GM18870 (cell line): ENCODE results near the gene METTL24.

Source experiments
- ATAC-seq: cut with Tn5 transposase; IDR thresholded peaks from one replicate; pipeline ENCODE4 v1.9.1; 2021; ENCODE audit warnings: moderate library complexity; ENCODE audit not compliant: unreplicated experiment

Gene METTL24, protein sequence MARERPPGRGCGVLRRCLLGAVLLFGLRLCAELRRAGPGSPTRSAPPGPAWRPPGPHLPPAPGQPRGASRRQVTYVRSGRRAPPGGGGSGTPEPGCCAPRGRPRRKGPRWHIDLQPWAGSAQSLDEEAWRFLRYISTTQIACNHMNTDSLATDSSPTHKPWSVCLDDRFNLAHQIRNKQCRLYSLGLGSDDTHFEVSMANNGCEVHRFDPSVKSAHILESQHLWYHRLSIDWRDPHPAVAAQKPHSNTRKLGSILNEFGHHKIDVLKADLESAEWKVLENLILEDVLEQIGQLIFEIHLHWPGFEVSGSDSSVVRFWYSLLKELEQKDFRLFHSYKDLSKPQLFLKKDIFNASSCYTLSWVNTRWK

DNA sequence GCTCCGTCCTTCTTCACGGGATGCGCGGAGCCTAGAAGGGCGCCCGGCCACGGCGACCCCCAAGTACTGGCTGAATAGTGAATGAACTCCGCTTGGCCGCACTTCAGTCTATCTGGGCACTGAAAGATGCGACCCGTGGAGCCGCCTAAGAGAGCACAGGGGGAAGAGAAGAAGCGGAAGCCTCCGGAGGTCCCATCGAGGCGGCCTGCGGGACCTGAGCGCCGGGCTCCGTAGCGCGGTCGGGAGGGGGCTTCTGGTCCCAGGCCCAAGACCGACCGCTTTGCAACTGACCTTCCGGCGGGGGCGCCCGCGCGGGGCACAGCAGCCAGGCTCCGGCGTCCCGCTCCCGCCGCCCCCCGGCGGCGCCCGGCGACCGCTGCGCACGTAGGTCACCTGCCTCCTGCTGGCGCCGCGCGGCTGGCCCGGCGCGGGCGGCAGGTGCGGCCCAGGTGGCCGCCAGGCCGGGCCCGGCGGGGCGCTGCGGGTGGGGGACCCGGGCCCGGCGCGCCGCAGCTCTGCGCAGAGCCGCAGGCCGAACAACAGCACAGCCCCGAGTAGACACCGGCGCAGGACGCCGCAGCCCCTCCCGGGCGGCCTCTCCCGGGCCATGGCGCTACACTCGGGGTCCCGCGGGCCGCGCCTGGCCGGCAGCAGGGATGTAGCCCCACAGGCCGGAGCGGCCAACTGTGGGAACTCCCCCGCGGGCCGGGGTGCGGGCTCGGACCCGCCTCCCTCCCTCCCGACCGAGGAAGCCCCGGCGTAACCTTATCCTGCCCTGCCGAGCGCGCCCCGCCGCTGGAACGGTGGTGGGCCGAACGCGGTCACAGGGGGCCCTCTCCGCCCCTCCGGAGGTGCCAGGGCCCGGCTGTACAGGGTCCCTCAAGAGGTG lies at the start of gene METTL24:
Gene METTL24, minus strand, starts transcription at position 686 of the 889 bp plus-strand sequence. Its CDS starts 77 bp downstream, at position 609.
- ATAC-seq: no peak

DNA sequence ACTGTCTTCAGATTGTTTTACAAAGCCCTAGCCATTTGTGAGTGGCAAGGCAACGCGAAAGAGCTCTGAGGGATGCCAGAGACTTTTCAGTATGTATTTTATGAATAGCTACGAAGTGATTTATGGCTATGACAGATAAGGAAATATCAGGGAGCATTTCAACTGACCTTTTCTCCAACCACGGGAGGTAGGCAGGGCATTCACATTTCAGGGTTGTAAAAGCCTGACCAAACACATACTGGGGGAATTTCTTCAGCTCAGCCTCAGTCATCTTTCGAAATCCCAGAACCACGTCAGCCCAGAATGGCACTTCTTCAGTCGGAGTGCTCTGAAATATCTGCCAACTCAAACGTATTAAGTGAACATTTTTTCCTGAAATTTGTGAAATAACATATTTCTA lies 46.5 kb upstream of the METTL24 start:
- ATAC-seq: no peak

DNA sequence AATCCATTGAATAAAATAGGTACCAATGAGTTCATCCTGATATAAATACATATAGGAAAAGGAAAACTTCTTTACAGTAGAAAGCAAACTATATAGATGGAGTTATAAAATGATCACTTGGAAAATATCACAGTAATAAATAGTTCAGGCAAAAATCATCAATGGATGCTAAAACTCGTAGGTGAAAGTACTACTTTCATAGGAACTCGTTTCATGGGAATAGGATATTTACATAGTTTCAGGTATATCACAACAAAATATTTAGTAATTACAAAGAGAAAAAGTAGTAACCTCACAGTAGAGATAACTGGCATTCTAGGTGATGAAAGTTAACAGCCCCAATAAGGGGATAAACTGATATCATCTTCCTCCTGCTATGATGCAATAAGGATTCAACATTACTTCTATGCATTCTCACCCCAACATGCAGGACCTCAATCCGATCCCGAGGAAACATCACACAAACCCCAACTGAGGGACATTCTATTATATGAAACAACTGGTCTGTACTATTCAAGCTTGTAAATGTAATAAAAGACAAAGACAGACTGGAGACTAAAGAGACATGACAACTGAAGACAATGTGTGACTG lies 43.5 kb upstream of the METTL24 start:
- no peak for ATAC-seq

DNA sequence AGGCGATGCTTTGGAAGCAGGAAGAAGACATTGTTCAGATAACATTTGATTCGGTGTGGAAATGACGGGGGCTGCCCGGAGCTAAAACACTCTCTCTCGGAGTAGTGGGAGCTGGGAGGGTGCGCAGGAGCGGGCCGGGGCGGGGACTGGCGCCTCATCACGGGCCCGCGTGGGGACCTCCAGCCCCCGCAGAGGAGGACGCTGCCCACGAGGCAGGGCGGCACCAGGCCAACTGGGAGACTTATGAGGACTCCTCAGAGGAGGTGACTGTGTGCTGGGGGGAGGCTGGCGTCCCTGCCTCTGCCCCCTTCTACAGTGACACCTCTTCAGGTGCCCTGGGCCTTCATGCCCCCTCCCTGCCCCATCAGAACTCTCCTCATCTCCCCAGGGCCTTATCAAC lies 42.1 kb upstream of the METTL24 start:
- ATAC-seq: no peak

DNA sequence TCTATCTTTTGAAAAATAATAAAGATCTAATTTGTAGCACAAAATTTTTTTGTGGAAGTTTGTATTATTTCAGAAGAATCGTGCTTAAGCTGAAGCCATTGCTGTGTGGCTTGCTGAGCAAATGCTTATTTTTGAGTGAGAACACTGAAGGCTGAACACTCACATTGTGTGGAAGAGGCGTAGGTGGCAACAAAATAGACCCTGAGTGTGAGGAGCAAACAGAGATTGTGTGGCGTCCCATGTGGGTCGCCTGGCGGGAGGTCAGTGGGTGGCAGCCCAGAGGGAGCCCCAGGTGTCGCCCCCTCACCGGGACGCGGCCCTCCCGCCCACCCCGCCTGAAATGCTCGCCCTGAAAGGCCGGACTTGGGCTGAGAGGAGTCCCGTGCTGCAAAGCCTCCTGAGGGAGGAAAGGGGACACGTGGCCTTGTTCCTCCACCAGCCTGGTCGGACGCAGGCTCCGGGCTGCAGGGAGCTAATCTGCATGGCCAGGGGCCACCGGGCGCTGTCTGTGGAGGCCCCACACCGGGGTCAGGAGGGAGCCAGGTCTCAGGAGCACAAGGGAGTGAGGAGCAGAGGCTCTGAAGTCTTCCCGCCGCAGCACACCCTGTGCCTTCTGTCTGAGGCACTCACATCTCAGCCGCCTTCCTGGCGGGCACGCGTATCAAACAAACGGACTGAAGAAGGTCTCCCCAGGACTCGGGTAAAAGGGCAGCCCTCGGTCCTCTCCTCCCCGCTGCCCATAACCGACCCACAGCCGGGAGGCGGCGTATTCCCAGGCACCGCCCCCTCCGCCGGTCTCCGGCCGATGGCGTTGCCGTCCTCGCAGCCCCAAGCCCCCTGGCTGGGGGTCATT lies 41.3 kb upstream of the METTL24 start:
- no peak for ATAC-seq

DNA sequence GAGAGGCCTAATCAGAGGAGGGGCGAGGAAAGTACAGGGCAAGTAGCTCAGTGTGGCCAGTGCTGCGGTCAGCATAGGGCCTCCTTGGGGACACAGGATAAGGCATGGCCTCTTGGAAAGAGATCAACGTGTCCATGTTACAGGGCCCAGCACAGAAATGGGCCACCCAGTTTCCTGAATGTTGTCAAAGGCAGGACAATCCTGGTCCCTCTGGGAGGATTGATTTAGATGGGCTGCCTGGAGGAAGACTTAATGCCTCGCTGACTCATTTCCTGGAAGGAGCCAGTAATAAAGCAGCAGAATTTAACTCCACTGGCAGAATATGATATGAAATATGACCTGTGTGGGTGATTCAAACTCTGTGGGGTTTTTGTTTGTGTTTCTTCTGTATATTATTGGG lies 40.6 kb upstream of the METTL24 start:
- ATAC-seq: no peak

DNA sequence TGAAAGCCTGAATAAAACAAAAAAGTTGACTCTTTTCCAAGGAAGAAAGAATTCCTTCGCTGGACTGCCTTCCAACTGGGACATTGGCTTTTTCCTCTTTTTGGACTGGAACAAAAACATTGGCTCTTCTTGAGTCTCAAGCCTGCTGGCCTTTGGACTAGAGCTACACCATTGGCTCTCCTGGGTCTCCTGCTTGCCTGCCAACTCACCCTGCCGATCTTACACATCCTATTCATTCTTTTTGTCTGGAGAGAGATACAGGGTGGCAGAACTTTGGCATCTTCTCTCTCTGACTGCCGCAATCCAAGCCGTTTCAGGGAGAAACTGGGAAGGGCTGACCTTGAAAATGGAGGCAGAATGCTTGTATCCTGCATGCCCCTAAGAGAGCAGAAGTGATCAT lies 37.1 kb upstream of the METTL24 start:
- no peak for ATAC-seq

DNA sequence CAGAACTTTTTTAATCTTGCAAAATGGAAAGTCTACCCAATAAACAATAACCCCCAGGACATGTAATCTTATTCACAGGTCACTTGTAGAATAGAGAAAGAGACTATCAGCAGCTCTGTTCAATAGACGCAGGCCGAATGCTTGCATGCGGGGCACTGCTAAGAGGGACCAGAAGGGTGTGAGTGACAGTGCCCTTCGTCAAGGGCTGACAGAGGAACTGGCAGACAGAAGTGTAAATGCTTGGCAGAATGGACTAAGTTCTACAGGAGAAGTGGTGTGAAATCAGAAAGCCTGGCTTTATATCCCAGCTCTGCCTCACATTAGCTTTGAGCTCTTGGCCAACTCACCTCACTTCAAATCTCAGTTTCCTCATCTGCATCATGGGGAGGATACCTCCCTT lies 36.3 kb upstream of the METTL24 start:
- ATAC-seq: no peak

DNA sequence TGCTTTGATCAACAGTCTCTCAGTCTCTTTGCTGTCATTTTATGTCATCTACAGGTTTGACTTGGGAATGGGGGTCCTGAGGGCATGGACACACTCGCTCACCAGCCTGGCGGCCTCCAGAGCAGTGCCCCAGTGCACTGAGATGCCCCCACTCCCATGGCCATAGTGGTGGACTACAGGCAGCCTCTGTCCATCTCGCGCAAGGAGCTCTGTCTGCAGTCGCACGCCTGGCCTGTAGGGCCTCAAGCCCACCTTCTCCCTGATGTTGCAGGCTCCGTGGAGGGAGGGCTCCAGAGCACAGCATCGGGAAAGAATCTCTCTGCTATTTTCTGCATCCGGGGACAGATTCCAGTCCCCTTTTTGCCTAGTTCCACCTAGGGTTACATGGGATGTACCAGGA lies 34.6 kb upstream of the METTL24 start:
- ATAC-seq: no peak

DNA sequence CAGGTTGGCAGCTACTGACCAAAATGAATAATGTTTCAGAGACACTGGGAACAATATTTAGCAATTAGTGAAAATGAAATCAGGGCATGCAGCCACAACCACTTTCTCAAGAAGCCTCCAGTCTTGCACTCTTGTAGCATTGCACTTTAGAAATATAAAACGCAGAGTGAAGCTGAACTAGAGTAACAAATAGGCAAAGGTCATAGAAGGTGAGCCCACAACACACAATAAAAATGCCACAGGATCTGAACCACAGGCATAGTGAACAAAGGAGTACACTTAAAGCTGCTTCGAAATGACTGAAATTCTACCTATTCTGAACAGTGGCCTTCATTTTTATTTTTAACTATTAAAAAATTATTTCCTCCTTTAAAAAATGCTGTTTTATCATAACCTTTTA lies 32.3 kb upstream of the METTL24 start:
- no peak for ATAC-seq

DNA sequence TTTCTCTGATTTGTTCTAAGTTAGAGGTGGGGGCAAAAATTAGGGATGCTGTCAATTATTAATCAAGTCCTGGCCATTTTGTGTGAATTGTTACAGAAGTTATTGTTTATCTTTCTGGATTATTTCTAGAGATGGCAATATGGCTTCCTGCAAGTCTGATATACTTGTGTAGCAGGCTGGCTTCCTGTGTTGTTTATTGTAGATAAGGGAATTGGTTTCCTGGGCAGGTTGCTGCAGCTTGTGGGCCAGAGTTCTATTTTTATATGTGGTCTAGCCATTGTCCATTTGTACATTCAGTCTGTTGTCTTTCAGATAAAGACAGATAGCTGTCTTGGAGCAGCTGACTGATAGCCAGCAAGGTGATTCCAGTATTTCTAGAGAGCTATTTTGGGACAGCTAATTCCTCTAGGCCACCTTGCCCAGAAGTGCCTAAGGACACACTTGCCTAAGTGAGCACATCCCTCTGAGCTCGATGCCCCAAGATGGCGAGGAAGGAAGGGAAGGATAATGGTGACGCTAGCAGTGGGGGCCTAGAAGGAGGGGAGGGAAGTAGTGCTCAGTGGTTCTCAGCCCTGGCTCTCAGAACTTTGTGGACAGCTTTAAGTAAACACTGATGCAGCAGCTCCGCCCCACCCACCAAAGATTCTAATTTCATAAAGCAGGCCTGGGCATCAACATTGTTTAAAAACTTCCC lies 31.7 kb upstream of the METTL24 start:
- ATAC-seq: no peak

DNA sequence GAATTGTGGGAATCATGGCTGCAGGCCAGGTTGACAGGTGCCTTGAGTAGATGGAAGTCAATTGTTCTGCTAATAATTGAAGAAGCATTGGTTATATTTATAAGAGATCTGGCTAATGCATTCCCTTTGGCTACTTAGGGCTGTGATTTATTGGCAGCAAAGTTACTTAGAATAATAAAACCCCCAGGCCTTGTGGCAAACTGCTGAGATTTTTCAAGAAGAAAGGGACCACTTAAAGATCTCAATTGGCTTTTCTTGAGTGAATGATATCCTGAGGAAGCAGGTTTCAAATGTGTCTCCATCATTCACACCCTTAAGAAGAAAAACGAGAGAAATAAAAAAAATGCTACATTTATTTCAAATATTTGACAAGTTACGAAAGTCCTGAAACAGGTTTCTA lies 29.8 kb upstream of the METTL24 start:
- ATAC-seq: no peak

DNA sequence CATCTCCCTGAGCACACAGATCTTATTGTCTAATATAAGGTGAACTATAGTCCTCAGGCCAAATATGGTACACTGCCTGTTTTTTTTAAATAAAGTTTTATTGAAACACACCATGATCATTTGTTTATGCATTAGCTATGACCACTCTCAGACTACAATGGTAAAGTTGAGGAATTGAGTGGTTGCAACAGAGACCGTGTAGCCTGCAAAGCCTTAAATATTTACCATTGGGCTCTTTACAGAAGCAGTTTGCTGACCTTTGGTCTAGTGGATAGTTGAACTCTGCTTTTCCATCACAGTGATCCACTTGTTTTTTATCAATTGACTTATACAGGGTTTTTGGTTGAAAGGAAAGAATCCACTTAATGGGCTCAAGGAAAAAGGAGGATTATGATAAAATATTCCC lies 27.3 kb upstream of the METTL24 start:
- ATAC-seq: no peak

DNA sequence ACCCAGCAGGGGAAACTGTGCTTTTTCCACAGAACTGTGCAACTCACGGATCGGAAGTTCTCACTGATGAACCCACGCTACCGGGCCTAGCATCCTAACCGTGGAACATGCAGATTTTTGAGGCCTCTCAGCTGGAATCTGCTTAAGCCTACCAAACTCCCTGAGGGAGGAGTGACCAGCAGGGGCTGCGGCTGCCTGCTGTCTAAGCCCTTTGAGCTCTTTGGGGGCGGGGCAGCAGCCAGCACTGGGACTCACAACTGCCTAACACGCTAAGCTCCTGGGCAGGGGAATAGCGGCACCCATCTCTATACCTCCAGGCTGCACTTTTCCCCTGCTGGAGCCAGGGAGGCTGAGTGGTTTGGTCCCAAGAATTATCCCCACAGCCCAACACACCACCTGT lies 20.4 kb upstream of the METTL24 start:
- no peak for ATAC-seq

DNA sequence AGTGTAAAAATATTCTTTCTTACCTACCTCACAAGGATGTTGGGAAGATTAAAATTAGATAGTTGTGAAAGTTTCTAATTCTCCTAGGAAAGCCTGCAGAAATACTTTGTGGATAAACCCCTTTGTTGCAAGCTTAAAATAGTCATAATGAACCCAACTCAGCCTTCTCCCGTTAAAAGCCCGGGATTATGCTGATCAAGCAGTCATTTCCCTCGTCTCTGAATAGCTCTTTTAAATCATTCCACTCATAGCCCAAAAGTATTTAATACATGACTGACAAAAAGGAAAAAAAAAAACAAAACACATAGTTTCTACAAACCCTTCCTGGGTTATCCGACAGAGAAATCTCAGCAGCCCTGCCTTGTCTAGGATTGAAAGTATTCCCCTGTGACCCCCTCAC lies 10.9 kb upstream of the METTL24 start:
- ATAC-seq: no peak

DNA sequence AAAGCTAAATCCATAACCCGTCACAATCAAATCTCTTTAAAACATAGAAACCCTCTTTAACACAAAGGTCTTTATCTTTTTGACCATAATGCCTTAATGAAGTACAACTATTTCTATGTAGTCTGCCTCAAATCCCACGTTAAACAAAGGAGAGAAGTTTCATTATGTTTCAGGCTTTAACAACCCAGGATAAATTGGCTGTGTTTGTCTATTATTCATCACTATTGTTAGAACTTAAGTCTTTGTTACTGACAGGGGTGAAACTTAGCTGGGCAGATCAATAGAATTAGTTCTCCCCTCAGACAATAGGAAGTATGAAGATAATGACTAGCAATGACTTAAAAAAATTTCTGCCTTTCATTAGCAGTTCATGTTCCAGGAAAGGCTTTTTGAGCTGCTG lies 10.1 kb upstream of the METTL24 start:
- no peak for ATAC-seq

DNA sequence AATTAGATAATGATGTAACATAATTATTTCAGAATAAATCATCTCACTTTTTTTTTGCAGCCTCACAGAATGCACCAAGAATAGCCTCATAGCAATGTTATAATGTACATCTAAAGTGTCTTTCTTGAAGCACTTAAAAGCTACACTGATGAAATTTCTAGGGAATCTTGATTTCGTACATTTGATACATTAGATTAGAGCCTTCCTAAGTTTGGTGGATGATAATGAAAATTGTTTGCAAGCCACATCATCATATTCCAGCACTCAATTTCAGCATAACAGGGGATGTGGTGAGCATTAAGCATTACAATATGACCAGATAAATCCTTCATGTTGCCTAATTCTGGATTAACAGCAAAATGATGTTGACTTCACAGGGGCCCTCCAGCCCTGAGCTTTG lies 9.7 kb upstream of the METTL24 start:
- ATAC-seq: no peak

DNA sequence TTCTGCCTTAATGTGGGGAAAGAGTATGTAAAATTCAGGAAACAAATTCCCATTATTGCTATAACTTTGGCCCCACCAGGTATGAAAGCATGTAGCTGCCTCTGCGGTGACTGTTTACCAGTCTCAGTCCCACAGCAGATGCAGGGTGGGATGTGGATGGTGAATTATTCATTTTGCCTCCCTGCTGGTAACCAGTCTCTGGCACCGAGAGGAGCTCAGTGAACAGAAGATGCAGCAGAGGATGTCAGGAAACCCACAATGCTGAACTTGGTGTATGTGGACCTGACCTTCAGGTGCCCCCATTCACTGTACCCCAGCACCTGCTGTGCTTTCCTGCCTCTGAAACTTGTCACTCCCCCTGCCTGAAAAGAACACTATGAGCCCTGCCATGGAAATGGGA lies 8.8 kb upstream of the METTL24 start:
- ATAC-seq: no peak

DNA sequence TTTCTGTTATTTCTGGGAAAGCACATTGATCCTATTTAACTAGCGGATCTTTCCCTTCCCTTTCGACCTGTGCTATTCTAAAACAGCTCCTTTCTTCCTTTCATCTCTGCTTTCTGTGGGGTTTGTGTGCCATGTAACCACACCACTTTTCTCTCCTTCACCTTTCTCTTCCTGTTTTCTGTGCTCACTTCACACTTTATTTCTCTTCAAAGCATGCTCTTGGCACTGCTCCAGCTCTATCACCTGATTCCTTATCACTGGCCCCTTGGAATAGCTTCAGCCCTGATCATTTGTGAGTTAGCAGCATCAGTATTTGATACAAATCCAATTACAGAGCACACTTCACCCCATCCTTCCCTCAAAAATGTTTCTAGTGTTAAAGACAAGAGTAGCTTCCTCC lies 8.1 kb upstream of the METTL24 start:
- no peak for ATAC-seq

DNA sequence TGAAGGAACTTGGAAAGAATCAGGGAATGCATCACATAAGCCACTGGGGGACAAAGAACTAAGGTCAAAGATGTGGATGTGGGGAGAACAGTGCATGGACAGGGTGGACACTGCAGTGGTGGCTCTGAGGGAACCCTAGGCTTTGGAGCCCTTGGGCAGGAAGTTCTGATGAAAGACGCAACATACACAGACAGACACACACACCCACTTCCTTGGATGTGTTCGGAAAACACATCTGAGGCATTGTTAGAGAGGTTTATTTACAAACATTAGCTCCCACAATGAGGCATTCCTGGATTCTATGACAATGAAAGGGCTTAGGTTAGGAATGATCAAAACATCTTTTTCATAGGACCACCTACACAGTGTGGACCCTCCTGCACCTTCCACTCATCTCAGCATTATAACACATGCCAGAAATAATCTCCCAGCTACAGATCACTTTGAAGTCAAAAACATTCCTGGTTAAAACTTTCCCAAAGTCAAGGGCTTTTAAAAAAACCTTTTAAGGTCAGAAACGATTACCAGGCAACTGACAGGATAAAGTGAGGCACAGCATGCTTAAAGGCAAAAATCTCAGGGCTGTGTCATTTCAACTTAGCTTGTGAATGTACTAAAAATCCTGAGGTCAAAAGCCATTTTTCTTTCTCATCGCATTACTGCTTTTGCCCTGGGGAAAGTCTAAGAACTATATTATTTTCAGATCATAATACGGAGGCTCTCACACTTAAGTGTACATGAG lies 6.4 kb upstream of the METTL24 start:
- ATAC-seq: no peak
